ENCODE measurements around the gene B3GAT1. TPM values are rescaled to one million over a fixed set of nuclear protein-coding genes. Genes with fewer than 3 reads are reported as not detected.
A peak's percentile ranks its signal among the peaks of the same experiment; 100 is the strongest.

B3GAT1 gene
- total RNA-seq, 4 donors from 2014 or later = 0.26 to 0.93 (median 0.36) TPM

DNA sequence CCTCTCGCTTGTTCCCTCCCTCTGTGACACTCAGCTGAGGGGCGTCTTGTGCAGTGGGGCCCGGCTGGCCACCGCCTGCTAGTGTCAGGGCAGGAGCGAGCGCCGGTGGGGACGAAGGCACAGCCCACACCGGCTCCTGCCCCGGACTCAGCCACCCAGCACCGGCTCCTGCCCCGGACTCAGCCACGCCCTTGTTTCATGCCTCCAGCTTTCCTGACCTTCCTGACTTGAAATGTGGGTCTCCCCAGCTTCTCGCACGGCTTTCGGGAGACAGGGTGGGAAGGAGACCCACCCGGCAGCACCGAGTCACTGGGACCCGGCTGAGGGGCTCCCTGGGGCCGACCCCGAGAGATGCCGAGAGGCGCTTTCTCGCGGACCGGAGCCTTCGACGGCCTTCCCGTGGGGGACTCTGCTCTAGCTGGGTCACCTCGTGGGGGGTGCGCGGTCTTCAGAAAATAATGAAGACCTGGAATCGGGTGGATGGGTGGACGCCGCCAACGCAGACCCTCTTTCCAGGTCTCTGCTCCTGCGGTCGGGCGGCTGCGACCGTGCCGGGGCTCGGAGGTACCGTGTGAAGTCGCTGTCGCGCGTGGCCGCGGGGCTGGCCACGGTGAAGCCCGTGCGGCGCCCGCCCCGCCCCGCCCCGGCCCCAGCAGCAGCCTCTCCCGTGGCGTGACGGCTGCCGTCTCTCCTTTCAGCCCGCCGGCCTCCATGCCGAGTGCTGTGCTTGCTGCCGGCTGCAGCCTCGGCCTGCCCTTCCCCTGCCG, 70.1 kb downstream of the B3GAT1 start:
- Histone ChIP-seq H3K9me3 (no peaks in the 10 kb centered on the region), H3K4me3 (no peak overlapping the region), H3K27ac (no peak overlapping the region), H3K27me3 (no peaks in the 10 kb centered on the region), H3K4me1 (no peaks in the 10 kb centered on the region), H3K36me3 (no peaks in the 10 kb centered on the region)
- TF ChIP-seq POLR2AphosphoS5 (IDR thresholded peaks at IDR 0.05) (no peak), EP300 (IDR thresholded peaks at IDR 0.05) (no peak), POLR2A (IDR thresholded peaks at IDR 0.05) (no peak)
- TF ChIP-seq, protein P1, sequence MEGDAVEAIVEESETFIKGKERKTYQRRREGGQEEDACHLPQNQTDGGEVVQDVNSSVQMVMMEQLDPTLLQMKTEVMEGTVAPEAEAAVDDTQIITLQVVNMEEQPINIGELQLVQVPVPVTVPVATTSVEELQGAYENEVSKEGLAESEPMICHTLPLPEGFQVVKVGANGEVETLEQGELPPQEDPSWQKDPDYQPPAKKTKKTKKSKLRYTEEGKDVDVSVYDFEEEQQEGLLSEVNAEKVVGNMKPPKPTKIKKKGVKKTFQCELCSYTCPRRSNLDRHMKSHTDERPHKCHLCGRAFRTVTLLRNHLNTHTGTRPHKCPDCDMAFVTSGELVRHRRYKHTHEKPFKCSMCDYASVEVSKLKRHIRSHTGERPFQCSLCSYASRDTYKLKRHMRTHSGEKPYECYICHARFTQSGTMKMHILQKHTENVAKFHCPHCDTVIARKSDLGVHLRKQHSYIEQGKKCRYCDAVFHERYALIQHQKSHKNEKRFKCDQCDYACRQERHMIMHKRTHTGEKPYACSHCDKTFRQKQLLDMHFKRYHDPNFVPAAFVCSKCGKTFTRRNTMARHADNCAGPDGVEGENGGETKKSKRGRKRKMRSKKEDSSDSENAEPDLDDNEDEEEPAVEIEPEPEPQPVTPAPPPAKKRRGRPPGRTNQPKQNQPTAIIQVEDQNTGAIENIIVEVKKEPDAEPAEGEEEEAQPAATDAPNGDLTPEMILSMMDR (IDR thresholded peaks at IDR 0.05) = no peak
- DNase-seq (ENCODE audit: low spot score in 2 of 2) = peak in 1 of 2 donors; percentile 54
- 92% methylated on average over 30 of the region's 68 CpGs for WGBS

GRCh38 chr11:134340354-134340964, 71.6 kb downstream of the B3GAT1 start:
- Histone ChIP-seq H3K4me3 (no peak overlapping the region), H3K36me3 (no peaks in the 10 kb centered on the region), H3K27me3 (no peaks in the 10 kb centered on the region), H3K27ac (no peak overlapping the region), H3K9me3 (no peaks in the 10 kb centered on the region), H3K4me1 (no peaks in the 10 kb centered on the region)
- WGBS = 84% methylated on average over 11 of the region's 11 CpGs
- TF ChIP-seq, protein P1 (IDR thresholded peaks at IDR 0.05) = no peak
- no peak for TF ChIP-seq POLR2AphosphoS5 (IDR thresholded peaks at IDR 0.05)
- no peak for TF ChIP-seq EP300 (IDR thresholded peaks at IDR 0.05)
- no peak for TF ChIP-seq POLR2A (IDR thresholded peaks at IDR 0.05)
- DNase-seq (ENCODE audit: low spot score in 2 of 2) = no peak

DNA sequence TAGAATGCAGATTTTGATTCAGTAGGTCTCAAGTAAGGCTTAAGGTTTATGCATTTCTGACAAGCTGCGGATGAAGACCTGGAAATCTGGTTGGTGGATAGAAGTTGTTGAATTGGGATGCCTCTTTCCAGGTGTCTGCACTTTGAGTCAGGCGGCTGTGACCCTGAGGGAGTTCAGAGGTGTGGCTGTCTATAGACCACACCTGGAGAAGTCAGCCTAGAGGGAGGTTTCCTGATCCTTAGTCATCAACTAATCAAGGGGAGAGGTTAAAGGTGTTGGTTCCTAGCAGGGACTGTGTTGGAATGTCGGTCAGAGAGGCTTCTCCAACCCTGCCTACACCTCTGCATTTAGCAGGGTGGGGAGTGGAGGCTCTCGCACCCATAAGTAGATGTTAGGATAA, 72.3 kb downstream of the B3GAT1 start:
- Histone ChIP-seq H3K9me3 (no peaks in the 10 kb centered on the region), H3K4me1 (no peaks in the 10 kb centered on the region), H3K27me3 (no peaks in the 10 kb centered on the region), H3K36me3 (no peaks in the 10 kb centered on the region), H3K4me3 (no peak overlapping the region), H3K27ac (no peak overlapping the region)
- no peak for TF ChIP-seq POLR2AphosphoS5 (IDR thresholded peaks at IDR 0.05)
- TF ChIP-seq, protein P1 (IDR thresholded peaks at IDR 0.05) = no peak
- no peak for TF ChIP-seq EP300 (IDR thresholded peaks at IDR 0.05)
- 76% methylated on average over 4 of the region's 4 CpGs for WGBS
- DNase-seq (ENCODE audit: low spot score in 2 of 2) = no peak

DNA sequence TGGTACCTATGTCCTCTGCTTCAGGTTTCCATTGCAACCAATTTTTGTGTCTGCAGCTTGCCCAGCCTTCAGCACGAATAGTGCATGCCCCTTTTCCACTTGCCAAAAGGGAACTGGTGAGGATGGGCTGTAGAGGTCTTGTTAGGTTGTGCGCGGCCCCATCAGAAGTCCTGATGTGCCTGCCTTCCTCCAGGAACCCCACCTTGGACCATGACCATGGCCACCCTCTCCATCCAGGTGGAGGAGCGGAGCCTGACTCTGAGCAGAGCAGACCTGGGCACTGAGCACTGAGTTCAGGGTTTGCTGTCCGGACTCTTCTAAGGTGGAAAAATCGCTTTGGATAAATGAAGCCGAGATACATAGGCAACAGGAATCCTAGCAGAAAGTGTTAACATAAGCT, 73.4 kb downstream of the B3GAT1 start:
- H3K9me3 ChIP-seq = no peaks in the 10 kb centered on the region
- DNase-seq (ENCODE audit: low spot score in 2 of 2) = no peak
- no peaks in the 10 kb centered on the region for H3K4me1 ChIP-seq
- H3K4me3 ChIP-seq = no peak overlapping the region
- no peaks in the 10 kb centered on the region for H3K27me3 ChIP-seq
- H3K36me3 ChIP-seq = no peaks in the 10 kb centered on the region
- TF ChIP-seq POLR2A (IDR thresholded peaks at IDR 0.05) = no peak
- TF ChIP-seq EP300 (IDR thresholded peaks at IDR 0.05) = no peak
- no peak for TF ChIP-seq POLR2AphosphoS5 (IDR thresholded peaks at IDR 0.05)
- TF ChIP-seq, protein P1 (IDR thresholded peaks at IDR 0.05) = no peak
- WGBS = 96% methylated on average over 4 of the region's 7 CpGs
- H3K27ac ChIP-seq = no peak overlapping the region

- Histone ChIP-seq H3K36me3 (no peaks in the 10 kb centered on the region), H3K27me3 (no peaks in the 10 kb centered on the region), H3K27ac (no peak overlapping the region), H3K4me1 (no peaks in the 10 kb centered on the region), H3K4me3 (no peak overlapping the region), H3K9me3 (no peaks in the 10 kb centered on the region)
- DNase-seq (ENCODE audit: low spot score in 2 of 2) = no peak
- TF ChIP-seq POLR2AphosphoS5 (IDR thresholded peaks at IDR 0.05) = no peak
- no peak for TF ChIP-seq EP300 (IDR thresholded peaks at IDR 0.05)
- TF ChIP-seq POLR2A (IDR thresholded peaks at IDR 0.05) = no peak
- TF ChIP-seq, protein P1 (IDR thresholded peaks at IDR 0.05) = no peak
- WGBS = 88% methylated on average over 15 of the region's 15 CpGs
Observed at GRCh38 chr11:134338068-134338467, 74.0 kb downstream of the B3GAT1 start.
